Testis (tissue), 2 donors: ENCODE data around the gene PXK.

Experiments
- CTCF ChIP-seq, 3 experiments: fragments of 450-650 bp in 2 of 3; fragments of 200-600 bp in 1 of 3; sonication (generic) in 1 of 3; IDR thresholded peaks; one replicate each; pipeline ENCODE4 v1.5.1; 2016 to 2019; ENCODE audit warnings: antibody characterized with exemption in 3 of 3, mild to moderate bottlenecking in 2 of 3, moderate library complexity in 1 of 3
- POLR2A ChIP-seq: fragments of 450-650 bp; IDR thresholded peaks from one replicate; pipeline ENCODE4 v1.6.1; 2017; ENCODE audit warnings: antibody characterized with exemption, mild to moderate bottlenecking, moderate library complexity

GRCh38 chr3:58421004-58421403, 88.3 kb downstream of the PXK start:
- no peak for TF ChIP-seq CTCF (IDR thresholded peaks at IDR 0.05)
- no peak for TF ChIP-seq POLR2A
